ENCODE results near the gene SUCLG2. TPM values are rescaled to one million over a fixed set of nuclear protein-coding genes. Genes with fewer than 3 reads are reported as not detected.

Gene SUCLG2
- total RNA-seq, 1 experiment from 2014 or later = 59.4 TPM

DNA sequence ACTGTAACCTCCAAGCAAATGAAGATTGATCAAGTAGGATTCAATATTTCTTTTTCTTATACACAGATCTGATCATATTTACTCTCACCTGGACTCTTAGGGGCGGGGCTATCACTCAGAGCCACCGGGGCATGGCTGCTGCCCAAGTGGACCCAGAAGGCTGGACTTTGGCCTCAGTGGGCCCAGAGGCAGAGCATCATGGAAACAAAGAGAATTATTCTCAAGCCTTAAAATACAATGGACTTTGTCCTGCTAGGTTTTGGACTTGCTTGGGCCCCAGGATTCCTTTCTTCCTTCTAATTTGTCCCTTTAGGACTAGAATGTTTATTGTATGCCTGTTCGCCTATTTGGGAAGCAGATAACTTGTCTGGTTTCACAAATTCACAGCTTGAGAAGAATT lies 85.1 kb downstream of the SUCLG2 start:
- H3K79me2 ChIP-seq (ENCODE audit: low read depth) = no peaks in the 10 kb centered on the region
- H3K9me2 ChIP-seq (ENCODE audit: insufficient read depth) = no peaks in the 10 kb centered on the region
- no peaks in the 10 kb centered on the region for H3F3A ChIP-seq (ENCODE audit: insufficient read depth, low read depth)
- intact Hi-C loops (cut with micrococcal nuclease; ENCODE audit: unreplicated experiment) = no loop called here
- no peak overlapping the region for H3K4me3 ChIP-seq
- no peaks in the 10 kb centered on the region for H3K36me3 ChIP-seq (ENCODE audit: low read depth)
- H3K4me2 ChIP-seq = no peak overlapping the region
- no peaks in the 10 kb centered on the region for H3K4me1 ChIP-seq (replicated peaks; ENCODE audit: insufficient read depth)
- no peaks in the 10 kb centered on the region for H4K20me1 ChIP-seq (ENCODE audit: insufficient read depth)
- no peak overlapping the region for H2AFZ ChIP-seq
- ChIA-PET POLR2A (ENCODE audit: unreplicated experiment) (no interaction called here), CTCF (no interaction called here)
- no peaks in the 10 kb centered on the region for H3K27me3 ChIP-seq (ENCODE audit: insufficient read depth, low read depth)
- DNase-seq = no peak
- TF ChIP-seq, protein P1, sequence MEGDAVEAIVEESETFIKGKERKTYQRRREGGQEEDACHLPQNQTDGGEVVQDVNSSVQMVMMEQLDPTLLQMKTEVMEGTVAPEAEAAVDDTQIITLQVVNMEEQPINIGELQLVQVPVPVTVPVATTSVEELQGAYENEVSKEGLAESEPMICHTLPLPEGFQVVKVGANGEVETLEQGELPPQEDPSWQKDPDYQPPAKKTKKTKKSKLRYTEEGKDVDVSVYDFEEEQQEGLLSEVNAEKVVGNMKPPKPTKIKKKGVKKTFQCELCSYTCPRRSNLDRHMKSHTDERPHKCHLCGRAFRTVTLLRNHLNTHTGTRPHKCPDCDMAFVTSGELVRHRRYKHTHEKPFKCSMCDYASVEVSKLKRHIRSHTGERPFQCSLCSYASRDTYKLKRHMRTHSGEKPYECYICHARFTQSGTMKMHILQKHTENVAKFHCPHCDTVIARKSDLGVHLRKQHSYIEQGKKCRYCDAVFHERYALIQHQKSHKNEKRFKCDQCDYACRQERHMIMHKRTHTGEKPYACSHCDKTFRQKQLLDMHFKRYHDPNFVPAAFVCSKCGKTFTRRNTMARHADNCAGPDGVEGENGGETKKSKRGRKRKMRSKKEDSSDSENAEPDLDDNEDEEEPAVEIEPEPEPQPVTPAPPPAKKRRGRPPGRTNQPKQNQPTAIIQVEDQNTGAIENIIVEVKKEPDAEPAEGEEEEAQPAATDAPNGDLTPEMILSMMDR (conservative IDR thresholded peaks at IDR 0.05) = no peak
- TF ChIP-seq EZH2 (IDR thresholded peaks at IDR 0.05; ENCODE audit: low read depth) = no peak
- BruUV-seq (replicated peaks) = no TSS peak
- H3K9me3 ChIP-seq (ENCODE audit: insufficient read depth, low read depth) = no peaks in the 10 kb centered on the region
- H3K27ac ChIP-seq = no peak overlapping the region

DNA sequence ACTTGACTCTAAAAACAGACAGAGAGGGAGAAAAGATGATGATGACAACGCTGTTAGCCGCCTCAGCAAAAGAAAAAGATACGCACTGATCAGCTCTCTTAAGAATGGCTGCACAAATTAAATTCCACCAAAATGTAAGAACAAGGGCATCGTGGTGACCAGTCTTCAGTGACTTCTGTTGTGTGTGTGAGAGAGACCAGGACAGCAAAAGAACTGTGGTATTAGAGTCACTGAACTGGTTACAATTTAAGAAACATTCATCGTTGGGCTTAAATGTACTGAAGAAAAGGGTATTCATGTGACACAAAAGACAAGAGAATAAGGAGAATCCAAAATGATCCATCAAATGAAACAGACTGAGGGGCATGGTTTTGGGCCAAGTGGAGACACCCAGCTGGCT lies 86.5 kb downstream of the SUCLG2 start:
- Histone ChIP-seq H3K9me3 (ENCODE audit: insufficient read depth, low read depth) (no peaks in the 10 kb centered on the region), H3K79me2 (ENCODE audit: low read depth) (no peaks in the 10 kb centered on the region), H4K20me1 (ENCODE audit: insufficient read depth) (no peaks in the 10 kb centered on the region), H3F3A (ENCODE audit: insufficient read depth, low read depth) (no peaks in the 10 kb centered on the region), H3K27me3 (ENCODE audit: insufficient read depth, low read depth) (no peaks in the 10 kb centered on the region), H3K4me2 (no peak overlapping the region), H3K27ac (no peak overlapping the region), H3K4me3 (no peak overlapping the region), H3K36me3 (ENCODE audit: low read depth) (no peaks in the 10 kb centered on the region), H3K4me1 (replicated peaks; ENCODE audit: insufficient read depth) (no peaks in the 10 kb centered on the region), H2AFZ (no peak overlapping the region), H3K9me2 (ENCODE audit: insufficient read depth) (no peaks in the 10 kb centered on the region)
- DNase-seq = no peak
- BruUV-seq (replicated peaks) = no TSS peak
- CTCF ChIA-PET = no interaction called here
- POLR2A ChIA-PET (ENCODE audit: unreplicated experiment) = no interaction called here
- intact Hi-C loops (cut with micrococcal nuclease; ENCODE audit: unreplicated experiment) = no loop called here
- TF ChIP-seq, protein P1 (conservative IDR thresholded peaks at IDR 0.05) = no peak
- TF ChIP-seq EZH2 (IDR thresholded peaks at IDR 0.05; ENCODE audit: low read depth) = no peak

DNA sequence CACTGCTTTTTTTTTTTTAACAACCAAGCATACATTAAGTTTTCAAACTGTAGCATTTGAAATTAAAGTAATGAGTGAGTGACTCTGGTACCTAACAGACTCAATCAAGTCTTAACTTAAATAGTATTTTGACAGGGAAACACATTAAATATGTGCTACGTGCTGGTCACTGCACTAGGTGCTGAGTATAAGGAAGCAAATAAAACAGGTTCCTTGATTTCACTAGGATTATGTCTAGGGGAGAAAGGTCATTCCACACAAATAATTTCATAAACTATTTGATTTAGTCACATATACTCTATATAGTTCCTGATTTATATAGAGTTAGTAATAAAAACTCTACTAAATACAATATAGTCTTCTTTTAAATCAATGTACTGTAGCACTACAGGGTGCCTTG lies 89.4 kb downstream of the SUCLG2 start:
- H3K27me3 ChIP-seq (ENCODE audit: insufficient read depth, low read depth) = no peaks in the 10 kb centered on the region
- H2AFZ ChIP-seq = no peak overlapping the region
- ChIA-PET POLR2A (ENCODE audit: unreplicated experiment) (no interaction called here), CTCF (no interaction called here)
- no peaks in the 10 kb centered on the region for H3K4me1 ChIP-seq (replicated peaks; ENCODE audit: insufficient read depth)
- no peak for DNase-seq
- no peaks in the 10 kb centered on the region for H3K9me2 ChIP-seq (ENCODE audit: insufficient read depth)
- no peaks in the 10 kb centered on the region for H3K9me3 ChIP-seq (ENCODE audit: insufficient read depth, low read depth)
- no peak overlapping the region for H3K27ac ChIP-seq
- intact Hi-C loops (cut with micrococcal nuclease; ENCODE audit: unreplicated experiment) = no loop called here
- H3K4me3 ChIP-seq = no peak overlapping the region
- no peaks in the 10 kb centered on the region for H4K20me1 ChIP-seq (ENCODE audit: insufficient read depth)
- BruUV-seq (replicated peaks) = no TSS peak
- no peaks in the 10 kb centered on the region for H3K36me3 ChIP-seq (ENCODE audit: low read depth)
- H3K79me2 ChIP-seq (ENCODE audit: low read depth) = no peaks in the 10 kb centered on the region
- no peaks in the 10 kb centered on the region for H3F3A ChIP-seq (ENCODE audit: insufficient read depth, low read depth)
- TF ChIP-seq, protein P1 (conservative IDR thresholded peaks at IDR 0.05) = no peak
- no peak for TF ChIP-seq EZH2 (IDR thresholded peaks at IDR 0.05; ENCODE audit: low read depth)
- no peak overlapping the region for H3K4me2 ChIP-seq
